ENCODE data around the gene JAM3. TPM values are rescaled to one million over a fixed set of nuclear protein-coding genes. Genes with fewer than 3 reads are reported as not detected.

JAM3 gene
- total RNA-seq, 1 donor from 2014 or later = 438 TPM

- TF ChIP-seq CTCF (IDR thresholded peaks at IDR 0.05; ENCODE audit: unreplicated experiment) = no peak
- Mint-ChIP-seq H3K4me3 (ENCODE audit: unreplicated experiment) (no peak overlapping the region), H3K4me1 (ENCODE audit: unreplicated experiment) (no peaks in the 10 kb centered on the region), H3K27me3 (ENCODE audit: unreplicated experiment) (no peaks in the 10 kb centered on the region), H3K36me3 (ENCODE audit: low read depth, unreplicated experiment) (peaks cover 28% of the 10 kb centered on the region), H3K27ac (ENCODE audit: unreplicated experiment) (no peak overlapping the region), H3K9me3 (ENCODE audit: unreplicated experiment) (no peaks in the 10 kb centered on the region)
- DNase-seq (ENCODE audit: low spot score) = no peak
Observed at GRCh38 chr11:134200688-134201087, 131.8 kb downstream of the JAM3 start.

Other genes with a start within 250 kb of the JAM3 start
- not detected for gene SPATA19, start 223.6 kb upstream of the JAM3 start, total RNA-seq (ENCODE audit: unreplicated experiment)
- 6.6 TPM for gene IGSF9B, start 112.1 kb upstream of the JAM3 start, total RNA-seq (ENCODE audit: unreplicated experiment)
- 25.4 TPM for gene NCAPD3, start 154.9 kb downstream of the JAM3 start, total RNA-seq (ENCODE audit: unreplicated experiment)
- 132 TPM for gene VPS26B, start 155.6 kb downstream of the JAM3 start, total RNA-seq (ENCODE audit: unreplicated experiment)
- 42.5 TPM for gene THYN1, start 184.3 kb downstream of the JAM3 start, total RNA-seq (ENCODE audit: unreplicated experiment)
- 33.5 TPM for gene ACAD8, start 184.5 kb downstream of the JAM3 start, total RNA-seq (ENCODE audit: unreplicated experiment)
- gene GLB1L3, start 207.3 kb downstream of the JAM3 start, total RNA-seq (ENCODE audit: unreplicated experiment) = 16.5 TPM

All from endothelial cell (in vitro differentiated cells).